NCI-H2196 (cell line): ENCODE results near the gene OR5B12.
"Not testable (repeated sequence)": the region's sequence is repeated elsewhere in the genome, so short reads cannot be mapped to it uniquely, and the experiment has no call there.

Experiments
- DNase-seq: peaks from one replicate; lab custom pipeline; 2025; ENCODE audit not compliant: unreplicated experiment; lab: John Stamatoyannopoulos, UW

OR5B12 gene

GRCh38 chr11:58442136-58442535, at the start of gene OR5B12:
TSS of gene OR5B12 (minus strand) at chr11:58442236. CDS start at chr11:58440151, 2,085 bp downstream.
- DNase-seq, result no peak

- no peak for DNase-seq
Measured at GRCh38 chr11:58490827-58491226, 48.8 kb upstream of the OR5B12 start.

- no peak for DNase-seq
Measured at GRCh38 chr11:58487170-58487569, 45.1 kb upstream of the OR5B12 start.

GRCh38 chr11:58485961-58486360, 43.9 kb upstream of the OR5B12 start:
- no peak for DNase-seq

GRCh38 chr11:58471892-58472291, 29.9 kb upstream of the OR5B12 start:
- DNase-seq, result no peak

- DNase-seq, result no peak
Measured at GRCh38 chr11:58466293-58466692, 24.3 kb upstream of the OR5B12 start.

- no peak for DNase-seq
Measured at GRCh38 chr11:58465690-58466089, 23.7 kb upstream of the OR5B12 start.

- DNase-seq, result no peak
Measured at GRCh38 chr11:58451585-58451984, 9.5 kb upstream of the OR5B12 start.

GRCh38 chr11:58446294-58446693, 4.3 kb upstream of the OR5B12 start:
- DNase-seq, result no peak

GRCh38 chr11:58444300-58444699, 2.3 kb upstream of the OR5B12 start:
- no peak for DNase-seq

GRCh38 chr11:58438486-58438885, 3.5 kb downstream of the OR5B12 start:
- DNase-seq, result no peak

- DNase-seq, result no peak
Measured at GRCh38 chr11:58434217-58434616, 7.8 kb downstream of the OR5B12 start.

- no peak for DNase-seq
Measured at GRCh38 chr11:58433638-58434203, 8.3 kb downstream of the OR5B12 start.

- DNase-seq, result no peak
Measured at GRCh38 chr11:58429273-58429672, 12.8 kb downstream of the OR5B12 start.

- no peak for DNase-seq
Measured at GRCh38 chr11:58428021-58428420, 14.0 kb downstream of the OR5B12 start, which contains the start of gene OR5B2. TSS of gene OR5B2 (minus strand) at chr11:58428121. CDS start at chr11:58423261, 4,860 bp downstream.

GRCh38 chr11:58406774-58407173, 35.3 kb downstream of the OR5B12 start, which contains the start of gene OR5B3:
TSS of gene OR5B3 (minus strand) at chr11:58406874. CDS start at chr11:58403409, 3,465 bp downstream.
- no peak for DNase-seq

- not testable (repeated sequence) for DNase-seq
Measured at GRCh38 chr11:58399622-58400021, 42.4 kb downstream of the OR5B12 start.

- no peak for DNase-seq
Measured at GRCh38 chr11:58395581-58395980, 46.5 kb downstream of the OR5B12 start.

GRCh38 chr11:58394195-58394594, 47.8 kb downstream of the OR5B12 start:
- DNase-seq, result no peak

GRCh38 chr11:58392746-58393145, 49.3 kb downstream of the OR5B12 start:
- DNase-seq, result no peak

- no peak for DNase-seq
Measured at GRCh38 chr11:58391879-58392278, 50.2 kb downstream of the OR5B12 start.

- DNase-seq, result no peak
Measured at GRCh38 chr11:58390551-58391063, 51.4 kb downstream of the OR5B12 start.
